HUES64 (cell line): ENCODE measurements around the gene OR56A4. TPM values are rescaled to one million over a fixed set of nuclear protein-coding genes. Genes with fewer than 3 reads are reported as not detected.

Source experiments
- H3K27ac ChIP-seq: 2 replicates; pipeline ENCODE4 v1.7.0; 2013; ENCODE audit warnings: low read depth, low read length, inconsistent platforms
- H3K27me3 ChIP-seq: 2 replicates; pipeline ENCODE4 v1.6.1; 2013; ENCODE audit warnings: mild to moderate bottlenecking, low read length; ENCODE audit not compliant: insufficient read depth
- H3K36me3 ChIP-seq: 2 replicates; pipeline ENCODE4 v1.6.1; 2013; ENCODE audit warnings: mild to moderate bottlenecking, low read length; ENCODE audit not compliant: insufficient read depth
- H3K4me1 ChIP-seq: 2 replicates; pipeline ENCODE4 v1.6.1; 2013; ENCODE audit warnings: mild to moderate bottlenecking, low read length, moderate library complexity; ENCODE audit not compliant: insufficient read depth
- H3K4me3 ChIP-seq: 2 replicates; pipeline ENCODE4 v1.5.1; 2013; ENCODE audit warnings: mild to moderate bottlenecking, low read length, moderate library complexity
- H3K9ac ChIP-seq: 2 replicates; pipeline ENCODE4 v1.6.1; 2013; ENCODE audit warnings: mild to moderate bottlenecking, low read depth, low read length
- H3K9me3 ChIP-seq: 2 replicates; pipeline ENCODE4 v1.6.1; 2013; ENCODE audit warnings: low read depth, low read length; ENCODE audit not compliant: insufficient read depth
- WGBS: fragments of 150-250, 120-280 bp; methylation state at CpG from one replicate; pipeline ENCODE4 v1.1.7; 2013; ENCODE audit warnings: missing lambda C conversion rate; 5-methylcytosine and 5-hydroxymethylcytosine counted together
- polyA plus RNA-seq, 2 experiments: library from polyadenylated mRNA; stranded (reverse); fragments of 50-300 nt; gene quantifications; one replicate each; pipeline ENCODE4 v1.2.3, GENCODE V29; 2013

The OR56A4 gene, protein sequence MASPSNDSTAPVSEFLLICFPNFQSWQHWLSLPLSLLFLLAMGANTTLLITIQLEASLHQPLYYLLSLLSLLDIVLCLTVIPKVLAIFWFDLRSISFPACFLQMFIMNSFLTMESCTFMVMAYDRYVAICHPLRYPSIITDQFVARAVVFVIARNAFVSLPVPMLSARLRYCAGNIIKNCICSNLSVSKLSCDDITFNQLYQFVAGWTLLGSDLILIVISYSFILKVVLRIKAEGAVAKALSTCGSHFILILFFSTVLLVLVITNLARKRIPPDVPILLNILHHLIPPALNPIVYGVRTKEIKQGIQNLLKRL
- polyA plus RNA-seq (2013, experiment 1 of 2), result not detected
- polyA plus RNA-seq (2013, experiment 2 of 2), result not detected

DNA sequence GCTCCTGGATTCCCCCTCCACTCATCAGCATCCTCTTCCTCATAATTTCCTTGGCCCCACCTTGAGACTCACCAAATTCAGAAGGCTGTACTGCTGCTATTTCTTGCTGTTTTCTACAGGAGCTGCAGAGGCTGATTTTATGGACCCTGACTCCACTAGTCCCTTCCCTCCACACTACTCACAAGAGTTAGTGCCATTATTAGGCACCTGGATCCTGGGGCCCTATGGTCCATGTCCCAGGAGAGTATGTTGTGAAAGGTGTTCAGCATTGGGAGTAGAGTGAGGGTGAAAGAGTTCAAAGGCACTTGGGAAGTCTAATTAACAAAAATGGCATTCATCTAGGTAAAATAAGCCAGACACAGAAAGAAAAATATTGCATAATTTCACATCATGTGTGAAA is at the start of gene OR56A4:
TSS of gene OR56A4 (minus strand) at position 101 of the 400 bp plus-strand sequence. CDS start 3,954 bp downstream, outside the sequence.
- Histone ChIP-seq H3K36me3 (no peaks in the 10 kb centered on the region), H3K9me3 (no peaks in the 10 kb centered on the region), H3K27ac (no peak within 1 kb of the TSS), H3K4me3 (no peak within 1 kb of the TSS), H3K9ac (no peak within 1 kb of the TSS), H3K4me1 (no peaks in the 10 kb centered on the region), H3K27me3 (no peaks in the 10 kb centered on the region)

DNA sequence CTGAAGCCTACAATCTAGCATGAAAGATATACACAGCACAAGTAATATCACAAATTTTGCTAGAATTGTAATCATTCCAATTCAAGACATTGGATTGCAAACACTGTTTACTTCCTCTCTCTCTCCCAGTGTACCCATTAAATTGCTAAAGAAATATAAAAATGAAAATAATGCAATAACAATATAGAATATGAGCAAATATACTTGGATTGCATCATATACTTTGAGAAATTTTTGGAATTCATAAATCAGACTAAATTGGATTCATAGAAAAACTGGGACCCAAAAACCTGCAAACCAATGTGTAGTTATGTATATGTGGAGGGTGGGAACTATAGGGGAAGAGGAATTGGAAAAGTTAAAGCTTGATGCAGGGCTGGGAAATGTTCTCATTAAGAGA is 48.8 kb upstream of the OR56A4 start:
- H3K4me1 ChIP-seq, result no peaks in the 10 kb centered on the region; the same call in 1 of the 2 replicates
- H3K9me3 ChIP-seq, result no peaks in the 10 kb centered on the region
- H3K27me3 ChIP-seq, result no peaks in the 10 kb centered on the region
- H3K4me3 ChIP-seq, result no peak overlapping the region
- H3K9ac ChIP-seq, result no peak overlapping the region
- H3K27ac ChIP-seq, result no peak overlapping the region
- H3K36me3 ChIP-seq, result no peaks in the 10 kb centered on the region

DNA sequence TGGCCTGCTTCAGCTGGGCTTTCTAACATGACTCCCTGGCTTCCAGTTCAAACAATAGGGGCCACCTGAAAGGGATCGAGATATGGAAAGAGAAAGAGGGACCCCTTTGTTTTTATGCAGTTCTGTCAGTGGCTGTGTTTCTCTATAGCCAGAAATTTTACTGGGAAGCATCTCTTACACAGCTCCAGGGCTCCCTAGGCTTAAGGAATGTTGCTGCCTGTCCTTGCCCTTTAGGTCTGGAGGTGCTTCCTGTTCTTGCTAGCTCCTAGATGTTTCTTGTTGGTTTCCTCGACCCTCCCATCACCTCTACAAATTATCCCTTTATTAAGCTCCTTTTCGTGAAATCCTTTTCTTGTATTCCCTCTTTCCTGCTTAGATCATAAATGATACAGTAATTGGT is 45.6 kb upstream of the OR56A4 start:
- Histone ChIP-seq H3K36me3 (no peaks in the 10 kb centered on the region), H3K9me3 (no peaks in the 10 kb centered on the region), H3K27me3 (no peaks in the 10 kb centered on the region), H3K9ac (no peak overlapping the region), H3K4me3 (no peak overlapping the region), H3K4me1 (peaks cover 7% of the 10 kb centered on the region; the same call in 1 of the 2 replicates), H3K27ac (no peak overlapping the region)
- WGBS, result 83% methylated on average over 3 of the region's 3 CpGs

DNA sequence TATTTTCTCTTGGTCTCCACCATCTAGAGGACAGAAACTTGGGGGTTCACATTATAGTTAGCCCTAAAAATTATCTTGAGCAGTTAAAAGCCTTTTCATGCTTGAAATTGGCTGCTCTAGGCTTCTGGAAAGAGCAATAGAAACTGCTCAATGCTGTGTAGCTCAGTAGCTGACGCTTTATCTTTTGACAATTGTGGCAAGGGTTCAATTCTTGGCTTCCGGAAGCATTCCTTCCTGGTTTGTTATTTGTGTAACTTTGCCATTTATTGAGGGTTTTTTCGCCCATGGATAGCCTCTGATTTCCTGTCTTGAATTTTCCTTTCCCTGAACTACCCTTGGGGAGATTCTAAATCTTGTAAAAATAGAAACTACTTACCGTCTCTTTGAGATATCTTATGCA is 34.1 kb upstream of the OR56A4 start:
- Histone ChIP-seq H3K9me3 (no peaks in the 10 kb centered on the region), H3K9ac (no peak overlapping the region), H3K36me3 (no peaks in the 10 kb centered on the region), H3K27me3 (no peaks in the 10 kb centered on the region), H3K4me3 (no peak overlapping the region), H3K27ac (no peak overlapping the region), H3K4me1 (no peaks in the 10 kb centered on the region)
- 95% methylated on average over 3 of the region's 4 CpGs for WGBS

DNA sequence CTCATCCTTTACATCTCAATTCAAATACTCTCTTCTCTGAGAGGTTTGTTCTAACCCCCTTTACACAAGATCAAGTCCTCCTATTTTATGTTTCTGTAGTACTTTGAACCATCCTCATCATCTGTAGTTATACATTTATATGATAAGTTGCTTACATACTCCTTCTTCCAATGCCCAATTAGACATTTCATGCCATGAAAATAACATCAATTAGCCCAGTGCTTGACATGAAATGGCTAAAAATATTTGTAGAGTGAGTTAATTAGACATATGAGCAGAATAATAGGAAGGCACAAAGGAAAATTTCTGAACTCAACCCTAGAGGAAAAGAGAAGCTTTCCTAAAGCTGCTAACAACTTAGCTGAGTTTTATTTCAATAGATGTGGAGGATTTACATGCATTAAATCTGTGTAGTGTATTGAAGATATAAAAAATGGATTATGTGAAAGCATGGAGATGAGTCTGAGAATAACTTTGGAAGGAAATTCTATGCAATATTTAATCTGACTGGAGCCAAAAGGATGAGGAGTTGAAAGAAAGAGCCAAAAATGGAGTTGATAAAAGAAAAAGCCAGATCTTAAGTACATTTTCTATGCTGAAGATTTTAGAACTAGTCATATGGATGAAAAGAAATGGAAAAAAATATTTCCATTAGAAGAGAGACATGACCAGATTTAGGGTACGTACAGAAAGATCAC is 24.1 kb upstream of the OR56A4 start, which contains the start of gene OR56A1:
TSS of gene OR56A1 (minus strand) at position 51 of the 698 bp plus-strand sequence. CDS start 3,066 bp downstream, outside the sequence.
- 98% methylated on average over 1 of the region's 1 CpG for WGBS
- H3K27ac ChIP-seq, result no peak within 1 kb of the TSS

DNA sequence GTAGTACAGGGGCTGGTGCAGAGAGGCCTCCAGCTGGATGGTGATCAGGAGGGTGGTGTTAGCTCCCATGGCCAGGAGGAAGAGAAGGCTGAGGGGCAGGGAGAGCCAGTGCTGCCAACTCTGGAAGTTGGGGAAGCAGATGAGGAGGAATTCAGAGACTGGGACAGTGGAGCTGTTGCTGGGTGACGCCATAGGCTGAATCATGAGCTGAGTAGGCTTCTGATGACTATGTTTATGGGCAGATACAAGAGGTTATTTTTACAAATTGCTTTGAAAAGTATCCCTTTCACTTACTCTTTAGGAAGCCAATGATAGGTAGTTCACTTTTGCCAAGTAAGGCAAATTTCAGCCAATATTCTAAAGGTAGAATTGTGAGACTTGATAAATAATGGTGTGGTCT is 20.8 kb upstream of the OR56A4 start:
- Histone ChIP-seq H3K4me3 (no peak overlapping the region), H3K4me1 (no peaks in the 10 kb centered on the region), H3K9ac (no peak overlapping the region), H3K27me3 (0 out of 2 replicates have a peak, but pooled peaks cover 2% of the 10 kb centered on the region), H3K9me3 (no peaks in the 10 kb centered on the region), H3K36me3 (no peaks in the 10 kb centered on the region), H3K27ac (no peak overlapping the region)
- 100% methylated on average over 1 of the region's 1 CpG for WGBS

More for the DNA sequence above, 24.1 kb upstream of the OR56A4 start, which contains the start of gene OR56A1:
- H3K27me3 ChIP-seq, result no peaks in the 10 kb centered on the region
- H3K36me3 ChIP-seq, result no peaks in the 10 kb centered on the region
- no peak within 1 kb of the TSS for H3K9ac ChIP-seq
- no peak within 1 kb of the TSS for H3K4me3 ChIP-seq
- no peaks in the 10 kb centered on the region for H3K4me1 ChIP-seq
- H3K9me3 ChIP-seq, result no peaks in the 10 kb centered on the region

DNA sequence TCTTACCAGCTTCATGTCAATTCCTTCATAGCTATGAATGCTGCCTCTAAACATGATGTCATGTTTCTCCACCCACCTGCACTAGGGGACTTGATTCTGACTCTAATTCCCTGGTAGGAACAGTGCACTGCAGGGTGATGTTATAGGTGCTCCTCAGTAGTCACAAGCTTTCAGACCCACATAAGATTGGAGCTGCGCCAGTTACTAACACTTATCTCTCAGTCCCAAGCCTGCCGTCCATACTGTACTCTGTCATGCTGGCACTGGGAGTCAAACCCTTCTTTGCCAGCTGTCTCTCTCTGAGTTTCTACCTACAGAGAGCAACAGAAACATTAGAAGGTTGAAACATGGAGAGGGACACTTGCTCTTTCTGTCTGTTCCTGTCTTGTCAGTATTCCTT is 18.3 kb upstream of the OR56A4 start:
- Histone ChIP-seq H3K9ac (no peak overlapping the region), H3K9me3 (no peaks in the 10 kb centered on the region), H3K4me1 (no peaks in the 10 kb centered on the region), H3K36me3 (no peaks in the 10 kb centered on the region), H3K27ac (no peak overlapping the region), H3K27me3 (peaks cover 11% of the 10 kb centered on the region), H3K4me3 (no peak overlapping the region)
- 90% methylated on average over 2 of the region's 2 CpGs for WGBS

DNA sequence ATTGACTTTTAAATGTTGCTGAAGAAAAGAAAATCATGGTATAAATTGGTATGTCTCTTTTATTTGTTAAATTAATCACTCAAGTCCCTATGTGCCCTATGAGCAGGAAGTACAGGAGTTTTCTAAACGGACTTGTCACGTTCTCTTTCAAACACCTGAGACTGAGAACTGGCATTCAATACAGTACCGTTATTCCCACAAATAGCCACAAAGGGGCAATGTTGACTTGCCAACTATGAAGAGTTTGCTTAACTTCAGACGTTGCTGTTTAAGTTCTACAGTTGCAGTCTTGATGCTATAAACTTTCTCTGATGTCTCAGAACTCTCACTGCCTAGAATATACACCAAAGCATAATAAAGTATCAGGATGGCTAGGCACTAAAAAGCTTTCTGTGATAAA is 16.2 kb upstream of the OR56A4 start:
- Histone ChIP-seq H3K27ac (no peak overlapping the region), H3K4me1 (no peaks in the 10 kb centered on the region), H3K4me3 (no peak overlapping the region), H3K36me3 (no peaks in the 10 kb centered on the region), H3K9ac (no peak overlapping the region), H3K27me3 (peaks cover 14% of the 10 kb centered on the region), H3K9me3 (no peaks in the 10 kb centered on the region)
- 17% methylated on average over 4 of the region's 4 CpGs for WGBS

DNA sequence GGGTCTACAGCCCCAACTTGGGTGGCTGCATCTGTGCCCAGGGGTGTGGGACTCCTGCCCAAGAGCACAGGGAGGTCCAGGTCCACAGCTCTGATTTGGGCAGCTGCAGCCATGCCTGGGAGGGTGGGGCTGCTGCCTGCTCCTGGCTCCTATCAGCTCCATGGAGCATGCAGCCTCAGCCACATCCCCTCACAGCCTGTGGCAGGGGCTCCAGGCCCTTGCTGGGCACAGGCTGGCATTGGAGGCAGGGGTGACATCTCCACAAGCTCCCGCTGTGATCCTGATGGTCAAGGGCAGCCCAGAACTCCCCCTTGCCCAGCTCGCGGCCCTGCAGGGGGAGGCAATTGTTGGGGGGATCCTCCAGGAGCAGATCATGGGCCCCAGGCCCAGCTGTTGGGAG is 6.3 kb upstream of the OR56A4 start:
- H3K9me3 ChIP-seq, result no peaks in the 10 kb centered on the region
- H3K4me3 ChIP-seq, result no peak overlapping the region
- H3K9ac ChIP-seq, result no peak overlapping the region
- 93% methylated on average over 3 of the region's 3 CpGs for WGBS
- no peaks in the 10 kb centered on the region for H3K4me1 ChIP-seq
- no peaks in the 10 kb centered on the region for H3K27me3 ChIP-seq
- H3K36me3 ChIP-seq, result no peaks in the 10 kb centered on the region
- no peak overlapping the region for H3K27ac ChIP-seq

DNA sequence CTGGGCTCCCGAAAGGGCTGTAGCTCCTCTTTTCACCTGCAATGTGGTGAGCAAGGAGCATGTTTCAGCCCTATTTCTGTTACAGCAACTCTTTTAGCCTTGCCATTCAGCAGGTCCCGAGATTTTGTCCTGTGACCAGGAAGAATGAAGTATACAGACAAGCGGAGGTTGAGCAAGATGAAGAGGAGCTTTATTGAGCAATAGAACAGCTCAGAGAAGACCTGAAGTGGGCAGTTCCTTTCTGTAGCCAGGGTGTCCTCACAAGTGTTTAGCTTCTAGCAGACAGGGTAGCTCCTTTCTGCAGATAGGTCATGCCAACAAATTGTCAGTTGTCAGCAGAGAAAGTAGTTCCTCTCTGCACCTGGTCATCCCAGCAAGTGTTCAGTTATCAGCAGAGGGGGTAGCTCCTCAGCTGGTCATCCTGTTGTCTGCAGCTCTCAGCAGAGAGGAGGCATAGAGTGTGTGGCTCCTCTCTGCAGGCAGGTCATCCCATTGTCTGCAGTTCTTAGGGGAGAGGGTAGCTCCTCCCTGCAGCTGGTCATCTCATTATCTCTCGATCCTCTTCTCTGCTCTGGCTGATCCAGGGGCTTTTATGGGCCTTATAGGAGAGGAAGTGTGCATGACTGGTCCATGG is 5.4 kb upstream of the OR56A4 start:
- 93% methylated on average over 4 of the region's 4 CpGs for WGBS
- H3K27ac ChIP-seq, result no peak overlapping the region

DNA sequence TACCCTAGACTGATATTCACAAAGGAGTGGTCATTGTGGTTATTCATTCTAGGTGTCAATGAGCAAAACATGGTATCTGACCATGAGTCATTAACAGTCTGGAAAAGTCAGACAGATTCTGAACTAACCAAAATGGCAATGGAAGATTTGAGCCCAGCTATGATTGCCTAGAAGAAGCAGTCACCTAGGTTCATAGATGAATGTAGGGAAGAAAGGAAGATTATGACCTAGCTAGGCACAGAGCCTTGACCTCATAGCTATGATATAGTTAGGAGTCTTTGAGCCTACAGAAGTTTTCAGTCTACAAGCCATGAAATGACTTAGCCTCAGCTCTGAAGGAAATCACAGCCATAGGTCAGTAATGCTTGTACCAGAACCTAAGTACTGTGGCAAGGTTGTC is 351 bp downstream of the OR56A4 start:
- no peak overlapping the region for H3K27ac ChIP-seq
- no peaks in the 10 kb centered on the region for H3K4me1 ChIP-seq
- no peaks in the 10 kb centered on the region for H3K36me3 ChIP-seq
- H3K9me3 ChIP-seq, result no peaks in the 10 kb centered on the region
- no peak overlapping the region for H3K4me3 ChIP-seq
- H3K9ac ChIP-seq, result no peak overlapping the region
- H3K27me3 ChIP-seq, result no peaks in the 10 kb centered on the region

More for the DNA sequence above, 5.4 kb upstream of the OR56A4 start:
- H3K27me3 ChIP-seq, result no peaks in the 10 kb centered on the region
- H3K9ac ChIP-seq, result no peak overlapping the region
- no peaks in the 10 kb centered on the region for H3K9me3 ChIP-seq
- no peaks in the 10 kb centered on the region for H3K36me3 ChIP-seq
- H3K4me1 ChIP-seq, result no peaks in the 10 kb centered on the region
- no peak overlapping the region for H3K4me3 ChIP-seq
